Ishikawa (cell line): ENCODE measurements around the gene DLEC1.

Source experiments
- EP300 ChIP-seq: IDR thresholded peaks from 2 replicates; pipeline ENCODE4 v1.6.1; 2012; ENCODE audit warnings: borderline replicate concordance
- FOXM1 ChIP-seq: IDR thresholded peaks from 2 replicates; pipeline ENCODE4 v1.6.1; 2012; ENCODE audit warnings: low read depth, borderline replicate concordance
- RAD21 ChIP-seq: IDR thresholded peaks from 2 replicates; pipeline ENCODE4 v1.6.1; 2012; ENCODE audit warnings: low read depth
- REST ChIP-seq: IDR thresholded peaks from 2 replicates; pipeline ENCODE4 v1.6.1; 2012; ENCODE audit warnings: low read depth, mild to moderate bottlenecking
- TAF1 ChIP-seq: IDR thresholded peaks from 2 replicates; pipeline ENCODE4 v1.6.1; 2012; ENCODE audit warnings: low read depth, mild to moderate bottlenecking
- YY1 ChIP-seq: IDR thresholded peaks from 2 replicates; pipeline ENCODE4 v1.6.1; 2012; ENCODE audit warnings: low read depth
- TF ChIP-seq, protein P1 (sequence below): IDR thresholded peaks from 2 replicates; pipeline ENCODE4 v1.6.1; 2012

DNA sequence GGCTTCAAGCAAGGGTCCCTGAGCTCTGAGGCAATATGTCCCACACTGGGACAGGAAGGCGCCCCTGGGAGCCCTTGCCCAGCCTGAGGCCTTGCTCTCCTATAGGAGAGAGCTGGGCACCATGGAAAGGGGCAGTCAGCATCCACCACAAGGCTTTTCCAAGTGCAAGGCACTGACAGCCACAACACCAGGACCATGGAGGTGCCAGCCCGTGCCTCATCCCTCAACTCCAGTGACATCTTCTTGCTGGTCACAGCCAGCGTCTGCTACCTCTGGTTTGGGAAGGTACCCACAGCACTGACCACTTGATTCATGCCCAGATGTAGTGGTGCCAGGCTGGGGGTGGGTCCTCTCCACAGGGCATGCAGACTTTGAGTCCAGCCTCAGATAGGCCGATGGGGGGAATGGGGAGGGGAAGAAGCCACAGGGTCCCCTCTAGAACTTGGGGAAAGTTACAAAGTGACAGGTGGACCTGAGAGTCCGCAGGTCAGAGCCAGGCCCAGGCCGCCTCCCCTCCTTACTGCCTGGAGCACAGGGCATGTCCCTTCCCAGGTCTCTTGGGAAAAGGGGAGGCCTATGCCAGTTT, 36.6 kb upstream of the DLEC1 start:
- TF ChIP-seq YY1 (no peak), TAF1 (no peak), EP300 (no peak), REST (no peak), RAD21 (no peak), FOXM1 (no peak)
- TF ChIP-seq, protein P1, sequence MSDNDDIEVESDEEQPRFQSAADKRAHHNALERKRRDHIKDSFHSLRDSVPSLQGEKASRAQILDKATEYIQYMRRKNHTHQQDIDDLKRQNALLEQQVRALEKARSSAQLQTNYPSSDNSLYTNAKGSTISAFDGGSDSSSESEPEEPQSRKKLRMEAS, result no peak
